Measurements from ENCODE around the gene RCAN2. TPM values are rescaled to one million over a fixed set of nuclear protein-coding genes. Genes with fewer than 3 reads are reported as not detected.

RCAN2 gene
- total RNA-seq, 1 experiment from 2014 or later = 3.7 TPM

GRCh38 chr6:46172176-46172575 lies 319.1 kb downstream of the RCAN2 start:
- no TSS peak for BruUV-seq (replicated peaks)
- H3K36me3 Mint-ChIP-seq (ENCODE audit: insufficient read depth, unreplicated experiment) = peaks cover 18% of the 10 kb centered on the region
- CTCF ChIA-PET = no interaction called here
- DNase-seq = no peak
- H3K4me3 Mint-ChIP-seq (ENCODE audit: low read depth, unreplicated experiment) = no peak overlapping the region
- H3K27me3 Mint-ChIP-seq (ENCODE audit: unreplicated experiment) = peaks cover 8% of the 10 kb centered on the region
- TF ChIP-seq, protein P1, sequence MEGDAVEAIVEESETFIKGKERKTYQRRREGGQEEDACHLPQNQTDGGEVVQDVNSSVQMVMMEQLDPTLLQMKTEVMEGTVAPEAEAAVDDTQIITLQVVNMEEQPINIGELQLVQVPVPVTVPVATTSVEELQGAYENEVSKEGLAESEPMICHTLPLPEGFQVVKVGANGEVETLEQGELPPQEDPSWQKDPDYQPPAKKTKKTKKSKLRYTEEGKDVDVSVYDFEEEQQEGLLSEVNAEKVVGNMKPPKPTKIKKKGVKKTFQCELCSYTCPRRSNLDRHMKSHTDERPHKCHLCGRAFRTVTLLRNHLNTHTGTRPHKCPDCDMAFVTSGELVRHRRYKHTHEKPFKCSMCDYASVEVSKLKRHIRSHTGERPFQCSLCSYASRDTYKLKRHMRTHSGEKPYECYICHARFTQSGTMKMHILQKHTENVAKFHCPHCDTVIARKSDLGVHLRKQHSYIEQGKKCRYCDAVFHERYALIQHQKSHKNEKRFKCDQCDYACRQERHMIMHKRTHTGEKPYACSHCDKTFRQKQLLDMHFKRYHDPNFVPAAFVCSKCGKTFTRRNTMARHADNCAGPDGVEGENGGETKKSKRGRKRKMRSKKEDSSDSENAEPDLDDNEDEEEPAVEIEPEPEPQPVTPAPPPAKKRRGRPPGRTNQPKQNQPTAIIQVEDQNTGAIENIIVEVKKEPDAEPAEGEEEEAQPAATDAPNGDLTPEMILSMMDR (IDR thresholded peaks at IDR 0.05; ENCODE audit: unreplicated experiment) = no peak
- no peaks in the 10 kb centered on the region for H3K4me1 Mint-ChIP-seq (ENCODE audit: low read depth, unreplicated experiment)
- no peak overlapping the region for H3K27ac Mint-ChIP-seq (ENCODE audit: unreplicated experiment)
- no peaks in the 10 kb centered on the region for H3K9me3 Mint-ChIP-seq (ENCODE audit: low read depth, unreplicated experiment)
- intact Hi-C loops (cut with micrococcal nuclease; ENCODE audit: unreplicated experiment) = no loop called here

Other genes starting within 250 kb of the RCAN2 start
- gene CYP39A1, start 161.4 kb upstream of the RCAN2 start, total RNA-seq (2022) = 0.88 and 1.7 TPM in 2 replicates
- 5.4 and 8.8 TPM in 2 replicates for gene SLC25A27, start 161.5 kb upstream of the RCAN2 start, total RNA-seq (2022)
- gene TDRD6, start 196.4 kb upstream of the RCAN2 start, total RNA-seq (2022) = 0.07 and 0.10 TPM in 2 replicates
- gene PLA2G7, start 243.9 kb upstream of the RCAN2 start, total RNA-seq (2022) = 1.9 and 2.1 TPM in 2 replicates

All from Calu3 (cell line).